Endothelial cell of umbilical vein (primary cell): ENCODE results near the gene OTOGL.

Experiments
- CTCF ChIP-seq, 2 donors: IDR thresholded peaks; 1 replicate in 1 of 2; 2 replicates in 1 of 2; pipeline ENCODE4 v1.5.1; 2011; ENCODE audit warnings: low read length in 2 of 2, mild to moderate bottlenecking in 2 of 2, moderate library complexity in 2 of 2, control low read depth in 1 of 2, inconsistent platforms in 1 of 2, low read depth in 1 of 2; ENCODE audit not compliant: insufficient read depth in 1 of 2; ENCODE audit errors: extremely low read depth in 1 of 2
- EZH2 ChIP-seq: IDR thresholded peaks from 2 replicates; pipeline ENCODE4 v1.6.1; 2012; ENCODE audit warnings: borderline replicate concordance, low read depth, mild to moderate bottlenecking, moderate library complexity, low read length, inconsistent platforms; ENCODE audit not compliant: severe bottlenecking
- FOS ChIP-seq: IDR thresholded peaks from 2 replicates; pipeline ENCODE4 v1.6.1; 2011; ENCODE audit warnings: mild to moderate bottlenecking, low read length, moderate library complexity, borderline replicate concordance; ENCODE audit not compliant: insufficient read depth
- GATA2 ChIP-seq: IDR thresholded peaks from 2 replicates; pipeline ENCODE4 v1.7.0; 2011; ENCODE audit warnings: low read depth, mild to moderate bottlenecking, moderate library complexity, mixed read lengths, low read length; ENCODE audit not compliant: insufficient read length, insufficient read depth
- JUN ChIP-seq: IDR thresholded peaks from 2 replicates; pipeline ENCODE4 v1.6.1; 2011; ENCODE audit warnings: borderline replicate concordance, low read depth; ENCODE audit not compliant: insufficient read length, insufficient read depth
- MYC ChIP-seq: IDR thresholded peaks from one replicate; pipeline ENCODE4 v1.6.1; 2011; ENCODE audit warnings: mild to moderate bottlenecking, low read depth, low read length
- POLR2A ChIP-seq: IDR thresholded peaks from 2 replicates; pipeline ENCODE4 v1.6.1; 2012; ENCODE audit warnings: low read depth, mild to moderate bottlenecking, control low read depth, low read length
- POLR2AphosphoS5 ChIP-seq: IDR thresholded peaks from 2 replicates; pipeline ENCODE4 v1.6.1; 2012; ENCODE audit warnings: low read depth, mild to moderate bottlenecking, control low read depth, low read length, moderate library complexity; ENCODE audit not compliant: insufficient read depth
- TF ChIP-seq, protein P1 (sequence below): IDR thresholded peaks from 2 replicates; pipeline ENCODE4 v1.6.1; 2011; ENCODE audit not compliant: insufficient read depth, insufficient read length

DNA sequence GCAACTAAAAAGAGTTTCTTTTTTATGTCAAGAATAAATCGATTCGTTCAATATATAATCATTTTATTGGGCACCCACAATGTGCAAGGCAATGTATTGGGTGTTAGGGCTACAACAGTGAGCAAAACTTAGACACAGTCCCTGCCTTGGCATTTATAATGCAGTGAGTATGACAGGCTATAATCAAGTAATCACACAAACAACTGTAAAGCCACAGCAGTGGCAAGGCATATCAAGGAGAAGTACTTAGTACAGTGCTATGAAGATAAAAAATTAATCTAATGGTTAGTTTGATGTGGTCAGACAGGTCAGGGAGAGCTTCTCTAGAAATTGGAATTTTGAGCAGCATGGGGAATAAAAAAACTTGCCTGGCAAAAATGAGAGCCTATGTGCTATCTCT is 39.5 kb upstream of the OTOGL start:
- TF ChIP-seq EZH2 (no peak), CTCF (IDR thresholded peaks at IDR 0.05; ENCODE audit: extremely low read depth in 1 of 2, insufficient read depth in 1 of 2, low read depth in 1 of 2, low read length in 2 of 2) (no peak), POLR2A (no peak), POLR2AphosphoS5 (no peak), JUN (no peak), GATA2 (no peak), MYC (no peak), FOS (no peak)
- TF ChIP-seq, protein P1, sequence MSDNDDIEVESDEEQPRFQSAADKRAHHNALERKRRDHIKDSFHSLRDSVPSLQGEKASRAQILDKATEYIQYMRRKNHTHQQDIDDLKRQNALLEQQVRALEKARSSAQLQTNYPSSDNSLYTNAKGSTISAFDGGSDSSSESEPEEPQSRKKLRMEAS, result no peak
